HFFc6 (cell line): ENCODE data around the gene PTGES. TPM values are rescaled to one million over a fixed set of nuclear protein-coding genes. Genes with fewer than 3 reads are reported as not detected.

ENCODE experiments used
- DNase-seq: peaks from one replicate; pipeline ENCODE4 v3.0.0-alpha.2; 2018
- H3K27ac Mint-ChIP-seq: 2 replicates; pipeline ENCODE4 v1.8.0; 2020; ENCODE audit warnings: mild to moderate bottlenecking, mixed read lengths
- H3K27me3 Mint-ChIP-seq: 2 replicates; pipeline ENCODE4 v1.8.0; 2021; ENCODE audit warnings: mild to moderate bottlenecking, moderate library complexity, mixed read lengths; ENCODE audit not compliant: insufficient read depth
- H3K36me3 Mint-ChIP-seq: 2 replicates; pipeline ENCODE4 v1.8.0; 2021; ENCODE audit warnings: low read depth, mixed read lengths
- H3K4me1 Mint-ChIP-seq: 2 replicates; pipeline ENCODE4 v1.8.0; 2020; ENCODE audit warnings: low read depth, mixed read lengths
- H3K4me3 Mint-ChIP-seq: 2 replicates; pipeline ENCODE4 v1.8.0; 2020; ENCODE audit warnings: mild to moderate bottlenecking, moderate library complexity, mixed read lengths
- H3K9me3 Mint-ChIP-seq: 2 replicates; pipeline ENCODE4 v1.8.0; 2020; ENCODE audit warnings: mild to moderate bottlenecking, mixed read lengths
- total RNA-seq, 6 experiments: library from RNA; stranded (reverse); fragmentation: NEBNext Ultra II Directional; extraction: Animal tissue kit (Norgen Biotek cat#: 25700); gene quantifications; 2 replicates in 1 of 6; 3 replicates in 5 of 6; pipeline ENCODE4 v1.2.3, GENCODE V29; 2021
- TF ChIP-seq, protein P1 (sequence below): fragments of 200-600 bp; sonication (generic); IDR thresholded peaks from 2 replicates; pipeline ENCODE4 v1.5.0; 2021; ENCODE audit warnings: antibody characterized with exemption, mild to moderate bottlenecking

Gene PTGES
- total RNA-seq, 6 experiments from 2014 or later: 11.3 to 29.6 (median 26.0) TPM

DNA sequence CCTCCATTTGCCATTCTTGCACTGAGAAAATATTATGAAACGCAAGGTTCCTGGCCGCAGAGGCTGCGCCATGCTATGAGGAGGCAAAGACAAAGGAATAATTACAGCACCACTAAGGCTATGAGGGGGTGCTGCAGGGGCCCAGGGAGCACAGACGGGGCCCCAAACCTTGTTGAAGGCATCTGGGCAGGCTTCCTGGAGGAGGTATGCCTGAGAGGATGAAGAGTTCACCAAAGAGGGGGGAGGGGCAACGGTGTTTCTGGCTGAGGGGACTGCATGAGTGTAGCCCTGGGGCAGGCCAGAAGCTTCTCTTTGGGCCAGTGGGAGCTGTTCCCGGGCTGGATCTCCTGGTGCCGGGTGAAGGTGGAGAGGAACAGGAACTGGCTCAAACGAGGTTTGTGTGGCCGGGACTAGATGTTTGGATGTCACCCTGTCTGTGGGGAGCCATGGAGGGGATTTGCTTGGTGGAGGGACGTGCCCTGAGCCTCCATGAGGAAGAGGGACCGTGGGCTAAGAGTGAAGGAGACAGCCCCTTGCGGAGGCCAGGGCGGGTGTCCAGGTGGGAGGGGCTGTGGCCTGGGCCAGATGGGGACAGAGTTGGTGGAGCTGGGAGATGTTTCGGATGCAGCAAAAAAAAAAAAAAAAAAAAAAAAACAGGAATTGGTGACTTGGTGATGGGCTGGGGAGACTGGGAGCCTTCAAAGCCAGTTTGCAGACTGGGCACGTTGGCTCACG lies 28.2 kb downstream of the PTGES start:
- Mint-ChIP-seq H3K9me3 (no peaks in the 10 kb centered on the region), H3K36me3 (peaks cover 8% of the 10 kb centered on the region; the same call in 1 of the 2 replicates), H3K27me3 (peaks cover 3% of the 10 kb centered on the region; the same call in 1 of the 2 replicates), H3K27ac (peak overlapping the region; percentile 83; the same call in 1 of the 2 replicates), H3K4me3 (peak overlapping the region; percentile 26; the same call in 1 of the 2 replicates), H3K4me1 (peaks cover 27% of the 10 kb centered on the region)
- DNase-seq: no peak
- TF ChIP-seq, protein P1, sequence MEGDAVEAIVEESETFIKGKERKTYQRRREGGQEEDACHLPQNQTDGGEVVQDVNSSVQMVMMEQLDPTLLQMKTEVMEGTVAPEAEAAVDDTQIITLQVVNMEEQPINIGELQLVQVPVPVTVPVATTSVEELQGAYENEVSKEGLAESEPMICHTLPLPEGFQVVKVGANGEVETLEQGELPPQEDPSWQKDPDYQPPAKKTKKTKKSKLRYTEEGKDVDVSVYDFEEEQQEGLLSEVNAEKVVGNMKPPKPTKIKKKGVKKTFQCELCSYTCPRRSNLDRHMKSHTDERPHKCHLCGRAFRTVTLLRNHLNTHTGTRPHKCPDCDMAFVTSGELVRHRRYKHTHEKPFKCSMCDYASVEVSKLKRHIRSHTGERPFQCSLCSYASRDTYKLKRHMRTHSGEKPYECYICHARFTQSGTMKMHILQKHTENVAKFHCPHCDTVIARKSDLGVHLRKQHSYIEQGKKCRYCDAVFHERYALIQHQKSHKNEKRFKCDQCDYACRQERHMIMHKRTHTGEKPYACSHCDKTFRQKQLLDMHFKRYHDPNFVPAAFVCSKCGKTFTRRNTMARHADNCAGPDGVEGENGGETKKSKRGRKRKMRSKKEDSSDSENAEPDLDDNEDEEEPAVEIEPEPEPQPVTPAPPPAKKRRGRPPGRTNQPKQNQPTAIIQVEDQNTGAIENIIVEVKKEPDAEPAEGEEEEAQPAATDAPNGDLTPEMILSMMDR: no peak

DNA sequence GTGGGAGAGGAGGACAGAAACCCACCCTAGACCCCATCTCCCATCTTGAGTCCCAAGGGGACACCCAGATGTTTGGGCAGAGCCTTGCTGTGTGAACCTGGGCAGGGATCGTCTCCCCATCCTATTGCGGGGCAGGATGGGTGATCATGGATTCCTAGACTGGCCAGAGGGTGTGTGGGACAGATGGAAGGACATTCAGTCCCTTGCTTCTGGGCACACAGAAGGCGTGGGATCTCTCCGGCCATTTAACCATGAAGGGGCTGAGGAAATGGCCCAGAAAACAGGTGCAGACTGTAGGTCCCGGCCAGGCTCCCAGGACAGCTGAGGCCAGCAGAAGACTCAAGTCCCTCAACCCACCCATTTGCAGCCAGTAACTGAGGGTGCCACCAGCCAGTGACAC lies 29.9 kb downstream of the PTGES start:
- TF ChIP-seq, protein P1: no peak
- no peak for DNase-seq
- Mint-ChIP-seq H3K4me1 (peaks cover 27% of the 10 kb centered on the region), H3K27ac (no peak overlapping the region), H3K9me3 (no peaks in the 10 kb centered on the region), H3K4me3 (no peak overlapping the region), H3K27me3 (peaks cover 2% of the 10 kb centered on the region; the same call in 1 of the 2 replicates), H3K36me3 (peaks cover 8% of the 10 kb centered on the region; the same call in 1 of the 2 replicates)

DNA sequence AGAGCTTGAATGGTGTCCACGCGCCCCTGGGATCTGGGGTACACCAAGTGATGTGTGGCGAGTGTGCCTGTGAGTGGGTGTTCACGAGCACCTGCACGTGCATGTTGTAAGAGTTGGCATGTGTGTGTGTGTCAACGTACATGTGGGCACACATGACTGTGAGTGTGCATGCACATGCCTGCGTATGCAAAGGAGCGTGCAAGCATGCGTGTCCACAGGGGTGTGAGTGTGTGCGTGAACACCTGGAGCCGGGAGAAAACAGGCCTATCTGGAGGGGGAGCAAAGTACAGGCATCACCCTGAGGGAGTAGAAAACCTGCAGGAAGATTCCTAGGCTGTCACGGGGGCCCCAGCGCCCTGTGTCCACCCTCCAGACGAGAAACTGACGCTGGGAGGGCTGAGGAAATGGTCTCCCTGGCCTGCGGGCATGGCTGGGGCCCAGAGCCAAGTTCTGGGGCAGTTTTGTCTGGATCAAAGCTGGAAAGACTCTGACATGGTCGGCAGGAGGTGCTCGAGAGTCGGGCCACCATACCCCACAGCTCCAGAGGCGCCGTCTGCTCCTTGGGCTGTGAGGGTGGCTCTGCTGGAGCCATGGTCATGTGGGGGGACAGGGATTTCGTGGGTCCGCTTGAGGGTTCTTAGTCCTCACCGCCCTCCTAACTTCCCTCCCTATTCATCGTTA lies 31.8 kb downstream of the PTGES start:
- TF ChIP-seq, protein P1: 0 out of 2 replicates have a peak, but pooled peaks have one; percentile 3
- DNase-seq: no peak
- H3K27ac Mint-ChIP-seq: no peak overlapping the region
- no peak overlapping the region for H3K4me3 Mint-ChIP-seq
- H3K4me1 Mint-ChIP-seq: peaks cover 23% of the 10 kb centered on the region
- no peaks in the 10 kb centered on the region; the same call in 1 of the 2 replicates for H3K27me3 Mint-ChIP-seq
- peaks cover 11% of the 10 kb centered on the region; the same call in 1 of the 2 replicates for H3K36me3 Mint-ChIP-seq
- H3K9me3 Mint-ChIP-seq: no peaks in the 10 kb centered on the region

DNA sequence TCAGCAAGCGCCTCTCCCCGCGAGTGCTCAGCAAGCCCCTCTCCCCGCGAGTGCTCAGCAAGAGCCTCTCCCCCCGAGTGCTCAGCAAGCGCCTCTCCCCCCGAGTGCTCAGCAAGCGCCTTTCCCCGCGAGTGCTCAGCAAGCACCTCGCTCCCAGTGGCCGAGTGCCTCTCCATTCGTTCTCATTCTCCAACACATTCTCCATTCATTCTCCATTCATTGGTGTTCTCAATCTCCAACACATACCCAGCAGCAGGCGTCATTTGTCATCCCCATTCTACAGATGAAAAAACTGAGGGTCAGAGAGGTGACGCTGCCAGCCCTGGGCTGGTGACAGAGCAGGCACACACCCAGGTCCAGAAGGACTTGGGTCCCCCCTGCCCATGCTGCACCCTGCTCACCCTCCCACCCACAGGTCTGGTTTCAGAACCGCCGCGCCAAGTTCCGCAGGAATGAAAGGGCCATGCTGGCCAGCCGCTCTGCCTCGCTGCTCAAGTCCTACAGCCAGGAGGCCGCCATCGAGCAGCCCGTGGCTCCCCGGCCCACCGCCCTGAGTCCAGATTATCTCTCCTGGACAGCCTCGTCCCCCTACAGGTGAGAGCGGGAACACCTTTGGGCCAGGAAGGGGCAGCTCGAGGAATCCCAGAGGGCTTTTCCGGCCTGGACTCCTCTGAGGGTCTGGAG lies 32.5 kb downstream of the PTGES start:
- TF ChIP-seq, protein P1: peak; percentile 68
- no peak overlapping the region for H3K4me3 Mint-ChIP-seq
- peaks cover 23% of the 10 kb centered on the region for H3K4me1 Mint-ChIP-seq
- H3K27me3 Mint-ChIP-seq: no peaks in the 10 kb centered on the region; the same call in 1 of the 2 replicates
- H3K9me3 Mint-ChIP-seq: no peaks in the 10 kb centered on the region
- no peak for DNase-seq
- peaks cover 17% of the 10 kb centered on the region; the same call in 1 of the 2 replicates for H3K36me3 Mint-ChIP-seq
- H3K27ac Mint-ChIP-seq: no peak overlapping the region

DNA sequence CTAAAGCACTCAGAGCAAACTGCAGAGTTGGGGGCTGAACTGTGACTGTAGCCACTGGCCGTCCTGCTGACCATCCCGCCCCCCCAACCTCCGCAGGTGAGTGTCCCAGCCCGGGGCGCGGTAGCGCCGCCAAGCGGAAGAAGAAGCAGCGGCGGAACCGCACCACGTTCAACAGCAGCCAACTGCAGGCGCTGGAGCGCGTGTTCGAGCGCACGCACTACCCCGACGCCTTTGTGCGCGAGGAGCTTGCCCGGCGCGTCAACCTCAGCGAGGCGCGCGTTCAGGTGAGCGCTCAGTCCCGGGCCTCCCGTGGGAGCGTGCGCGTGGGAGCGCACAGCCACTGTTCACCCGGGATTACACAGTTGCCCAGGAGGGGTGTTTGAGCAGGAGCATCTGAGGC lies 33.7 kb downstream of the PTGES start:
- TF ChIP-seq, protein P1: no peak
- H3K4me3 Mint-ChIP-seq: no peak overlapping the region

More for the DNA sequence above, 33.7 kb downstream of the PTGES start:
- no peaks in the 10 kb centered on the region for H3K9me3 Mint-ChIP-seq
- H3K27ac Mint-ChIP-seq: no peak overlapping the region
- no peak for DNase-seq
- peaks cover 17% of the 10 kb centered on the region; the same call in 1 of the 2 replicates for H3K36me3 Mint-ChIP-seq
- no peaks in the 10 kb centered on the region; the same call in 1 of the 2 replicates for H3K27me3 Mint-ChIP-seq
- H3K4me1 Mint-ChIP-seq: peaks cover 23% of the 10 kb centered on the region
